GM18520 (cell line): ENCODE data around the gene LPCAT2.
"Not testable (repeated sequence)": the region's sequence is repeated elsewhere in the genome, so short reads cannot be mapped to it uniquely, and the experiment has no call there.

Experiments
- ATAC-seq: cut with Tn5 transposase; IDR thresholded peaks from one replicate; pipeline ENCODE4 v1.9.1; 2021; ENCODE audit not compliant: unreplicated experiment

LPCAT2 gene

GRCh38 chr16:55588799-55589198 lies 79.9 kb downstream of the LPCAT2 start:
- ATAC-seq, result no peak

- ATAC-seq, result no peak
Observed at GRCh38 chr16:55592306-55592705, 83.4 kb downstream of the LPCAT2 start.

- no peak for ATAC-seq
Observed at GRCh38 chr16:55597928-55598327, 89.1 kb downstream of the LPCAT2 start.

- no peak for ATAC-seq
Observed at GRCh38 chr16:55605754-55606336, 97.0 kb downstream of the LPCAT2 start.

- no peak for ATAC-seq
Observed at GRCh38 chr16:55613613-55614335, 104.9 kb downstream of the LPCAT2 start.

GRCh38 chr16:55615071-55615470 lies 106.2 kb downstream of the LPCAT2 start:
- no peak for ATAC-seq

GRCh38 chr16:55615670-55616069 lies 106.8 kb downstream of the LPCAT2 start:
- not testable (repeated sequence) for ATAC-seq

- ATAC-seq, result no peak
Observed at GRCh38 chr16:55621771-55622170, 112.9 kb downstream of the LPCAT2 start.

- no peak for ATAC-seq
Observed at GRCh38 chr16:55622272-55622671, 113.4 kb downstream of the LPCAT2 start.

GRCh38 chr16:55622930-55623561 lies 114.2 kb downstream of the LPCAT2 start:
- no peak for ATAC-seq

GRCh38 chr16:55623640-55624039 lies 114.8 kb downstream of the LPCAT2 start:
- no peak for ATAC-seq

- ATAC-seq, result no peak
Observed at GRCh38 chr16:55624696-55625095, 115.8 kb downstream of the LPCAT2 start.

- ATAC-seq, result no peak
Observed at GRCh38 chr16:55625843-55626242, 117.0 kb downstream of the LPCAT2 start.

- no peak for ATAC-seq
Observed at GRCh38 chr16:55628306-55628968, 119.6 kb downstream of the LPCAT2 start.

GRCh38 chr16:55630774-55631173 lies 121.9 kb downstream of the LPCAT2 start:
- ATAC-seq, result no peak

GRCh38 chr16:55632259-55632658 lies 123.4 kb downstream of the LPCAT2 start:
- ATAC-seq, result no peak

GRCh38 chr16:55634193-55634592 lies 125.3 kb downstream of the LPCAT2 start:
- ATAC-seq, result no peak
